Measurements from ENCODE around the gene BAIAP2. TPM values are rescaled to one million over a fixed set of nuclear protein-coding genes. Genes with fewer than 3 reads are reported as not detected.

BAIAP2 gene
- total and polyA plus RNA-seq, 2 experiments from 2014 or later: 27.1 to 49.7 TPM

GRCh38 chr17:81037026-81037797 lies 2.3 kb downstream of the BAIAP2 start:
- TF ChIP-seq, protein P1, sequence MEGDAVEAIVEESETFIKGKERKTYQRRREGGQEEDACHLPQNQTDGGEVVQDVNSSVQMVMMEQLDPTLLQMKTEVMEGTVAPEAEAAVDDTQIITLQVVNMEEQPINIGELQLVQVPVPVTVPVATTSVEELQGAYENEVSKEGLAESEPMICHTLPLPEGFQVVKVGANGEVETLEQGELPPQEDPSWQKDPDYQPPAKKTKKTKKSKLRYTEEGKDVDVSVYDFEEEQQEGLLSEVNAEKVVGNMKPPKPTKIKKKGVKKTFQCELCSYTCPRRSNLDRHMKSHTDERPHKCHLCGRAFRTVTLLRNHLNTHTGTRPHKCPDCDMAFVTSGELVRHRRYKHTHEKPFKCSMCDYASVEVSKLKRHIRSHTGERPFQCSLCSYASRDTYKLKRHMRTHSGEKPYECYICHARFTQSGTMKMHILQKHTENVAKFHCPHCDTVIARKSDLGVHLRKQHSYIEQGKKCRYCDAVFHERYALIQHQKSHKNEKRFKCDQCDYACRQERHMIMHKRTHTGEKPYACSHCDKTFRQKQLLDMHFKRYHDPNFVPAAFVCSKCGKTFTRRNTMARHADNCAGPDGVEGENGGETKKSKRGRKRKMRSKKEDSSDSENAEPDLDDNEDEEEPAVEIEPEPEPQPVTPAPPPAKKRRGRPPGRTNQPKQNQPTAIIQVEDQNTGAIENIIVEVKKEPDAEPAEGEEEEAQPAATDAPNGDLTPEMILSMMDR (IDR thresholded peaks at IDR 0.05; ENCODE audit: poor library complexity): no peak
- no peak for TF ChIP-seq EZH2 (IDR thresholded peaks at IDR 0.05; ENCODE audit: borderline replicate concordance)
- TF ChIP-seq EZH2phosphoT487 (IDR thresholded peaks at IDR 0.05; ENCODE audit: low read depth, severe bottlenecking, unreplicated experiment): no peak
- no peaks in the 10 kb centered on the region for H3K27me3 ChIP-seq
- H2AFZ ChIP-seq: no peak overlapping the region
- 80% methylated on average over 28 of the region's 28 CpGs for WGBS (ENCODE audit: low lambda C conversion rate, missing lambda C conversion rate)
- no peak overlapping the region for H3K27ac ChIP-seq
- peaks cover 42% of the 10 kb centered on the region for H3K4me1 ChIP-seq (ENCODE audit: insufficient read depth)
- H3K79me2 ChIP-seq: peaks cover 67% of the 10 kb centered on the region
- H3K9me2 ChIP-seq (replicated peaks; ENCODE audit: insufficient read depth): no peaks in the 10 kb centered on the region
- H3K4me2 ChIP-seq: peak overlapping the region; percentile 91
- H3K36me3 ChIP-seq (replicated peaks; ENCODE audit: insufficient read depth, low read depth): no peaks in the 10 kb centered on the region
- H3K9me3 ChIP-seq (ENCODE audit: low read depth): no peaks in the 10 kb centered on the region
- H3K4me3 ChIP-seq: no peak overlapping the region
- peaks cover 34% of the 10 kb centered on the region for H4K20me1 ChIP-seq (ENCODE audit: insufficient read depth, poor library complexity, severe bottlenecking)
- no peak for DNase-seq (ENCODE audit: low spot score)

DNA sequence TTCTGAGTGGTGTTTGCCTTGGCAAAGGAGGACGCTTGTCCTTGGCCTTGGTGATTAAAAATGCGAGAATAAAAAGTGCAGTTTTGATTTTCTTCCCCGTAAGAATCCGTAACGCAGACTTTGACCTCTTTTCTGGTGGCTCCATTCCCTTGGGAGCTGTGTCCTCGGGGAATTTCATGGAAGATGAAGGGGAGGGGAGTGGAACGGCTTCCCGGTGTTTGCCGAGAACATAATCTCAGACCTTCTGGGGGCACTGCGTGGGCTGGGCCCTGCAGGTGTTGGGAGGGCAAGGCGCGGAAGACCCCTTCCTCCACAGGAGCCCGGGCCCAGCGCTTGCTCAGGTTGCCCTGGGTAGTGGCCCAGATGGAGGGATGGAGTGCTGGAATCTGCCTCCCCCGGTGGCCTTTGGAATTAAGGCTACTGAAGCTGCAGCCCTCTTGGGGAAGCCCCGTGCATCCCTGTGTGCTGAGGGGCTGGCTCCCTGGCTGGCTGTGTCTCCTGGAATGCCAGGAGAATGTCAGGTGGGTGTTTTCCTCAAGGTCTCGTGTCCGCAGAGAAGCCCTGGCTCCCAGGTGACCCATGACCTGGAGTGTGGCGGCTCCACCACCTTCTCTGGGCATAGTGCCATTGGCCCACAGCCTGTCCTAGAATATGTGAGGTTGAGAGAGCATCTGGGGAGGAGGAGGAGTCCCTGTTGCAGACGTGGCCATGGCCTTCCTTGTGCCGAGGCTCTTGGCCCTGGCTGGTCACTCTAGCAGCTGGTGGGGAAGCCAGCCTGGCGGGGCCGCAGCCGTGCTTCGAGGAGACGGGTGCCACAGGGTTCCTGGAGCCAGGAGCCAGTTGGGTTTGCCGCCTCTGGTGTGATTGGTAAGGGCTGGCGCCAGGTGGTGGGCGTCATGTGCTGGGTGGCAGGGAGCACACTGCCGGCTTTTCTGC lies 3.1 kb downstream of the BAIAP2 start:
- H3K9me3 ChIP-seq (ENCODE audit: low read depth): no peaks in the 10 kb centered on the region
- no peak overlapping the region for H3K27ac ChIP-seq
- no peak for DNase-seq (ENCODE audit: low spot score)
- no peaks in the 10 kb centered on the region for H3K9me2 ChIP-seq (replicated peaks; ENCODE audit: insufficient read depth)
- no peaks in the 10 kb centered on the region for H3K27me3 ChIP-seq
- TF ChIP-seq, protein P1 (IDR thresholded peaks at IDR 0.05; ENCODE audit: poor library complexity): no peak
- TF ChIP-seq EZH2phosphoT487 (IDR thresholded peaks at IDR 0.05; ENCODE audit: low read depth, severe bottlenecking, unreplicated experiment) (no peak), EZH2 (IDR thresholded peaks at IDR 0.05; ENCODE audit: borderline replicate concordance) (no peak)
- peaks cover 42% of the 10 kb centered on the region for H3K4me1 ChIP-seq (ENCODE audit: insufficient read depth)
- H3K4me2 ChIP-seq: peak overlapping the region; percentile 91
- H2AFZ ChIP-seq: no peak overlapping the region
- 87% methylated on average over 30 of the region's 30 CpGs for WGBS (ENCODE audit: low lambda C conversion rate, missing lambda C conversion rate)
- peaks cover 75% of the 10 kb centered on the region for H3K79me2 ChIP-seq
- H3K4me3 ChIP-seq: no peak overlapping the region
- peaks cover 34% of the 10 kb centered on the region for H4K20me1 ChIP-seq (ENCODE audit: insufficient read depth, poor library complexity, severe bottlenecking)
- H3K36me3 ChIP-seq (replicated peaks; ENCODE audit: insufficient read depth, low read depth): no peaks in the 10 kb centered on the region

GRCh38 chr17:81039096-81039495 lies 4.1 kb downstream of the BAIAP2 start:
- TF ChIP-seq EZH2phosphoT487 (IDR thresholded peaks at IDR 0.05; ENCODE audit: low read depth, severe bottlenecking, unreplicated experiment): no peak
- TF ChIP-seq, protein P1 (IDR thresholded peaks at IDR 0.05; ENCODE audit: poor library complexity): no peak
- TF ChIP-seq EZH2 (IDR thresholded peaks at IDR 0.05; ENCODE audit: borderline replicate concordance): no peak
- H3K27ac ChIP-seq: no peak overlapping the region
- no peaks in the 10 kb centered on the region for H3K36me3 ChIP-seq (replicated peaks; ENCODE audit: insufficient read depth, low read depth)
- H4K20me1 ChIP-seq (ENCODE audit: insufficient read depth, poor library complexity, severe bottlenecking): peaks cover 34% of the 10 kb centered on the region
- H3K9me3 ChIP-seq (ENCODE audit: low read depth): no peaks in the 10 kb centered on the region
- 92% methylated on average over 16 of the region's 16 CpGs for WGBS (ENCODE audit: low lambda C conversion rate, missing lambda C conversion rate)
- peaks cover 80% of the 10 kb centered on the region for H3K79me2 ChIP-seq
- H3K4me3 ChIP-seq: no peak overlapping the region
- no peaks in the 10 kb centered on the region for H3K27me3 ChIP-seq
- H3K4me1 ChIP-seq (ENCODE audit: insufficient read depth): peaks cover 45% of the 10 kb centered on the region
- no peaks in the 10 kb centered on the region for H3K9me2 ChIP-seq (replicated peaks; ENCODE audit: insufficient read depth)
- DNase-seq (ENCODE audit: low spot score): no peak
- H3K4me2 ChIP-seq: no peak overlapping the region
- no peak overlapping the region for H2AFZ ChIP-seq

Measured in hepatocyte (in vitro differentiated cells).